A673 (cell line): ENCODE results near the gene RASA2. TPM values are rescaled to one million over a fixed set of nuclear protein-coding genes. Genes with fewer than 3 reads are reported as not detected.

ENCODE experiments used
- BruUV-seq: library from RNA; stranded (reverse); fragments of 400-500 nt; replicated peaks from 2 replicates; lab custom pipeline; 2021; lab: Mats Ljungman, UMichigan
- CTCF ChIA-PET: fragments of 300-600 bp; sonication (Branson Sonifier 250); formaldehyde crosslinking; loops from one replicate; lab custom pipeline; 2022; ENCODE audit warnings: antibody characterized with exemption; lab: Charles Lee
- POLR2A ChIA-PET: fragments of 300-600 bp; sonication (Branson Sonifier 250); formaldehyde crosslinking; loops from one replicate; lab custom pipeline; 2022; ENCODE audit warnings: antibody characterized with exemption; ENCODE audit not compliant: low non-redundant PET; lab: Charles Lee
- DNase-seq: peaks from one replicate; pipeline ENCODE4 v3.0.0-alpha.2; 2015; ENCODE audit warnings: low spot score
- H3K27ac ChIP-seq: fragments of 200-600 bp; sonication (generic); 2 replicates; pipeline ENCODE4 v1.5.1; 2016; ENCODE audit warnings: mixed run types, low read depth, mild to moderate bottlenecking, mixed read lengths, antibody characterized with exemption, low read length; ENCODE audit not compliant: poor library complexity, severe bottlenecking
- H3K27me3 ChIP-seq: fragments of 200-600 bp; sonication (generic); replicated peaks from 2 replicates; pipeline ENCODE4 v1.6.1; 2017; ENCODE audit warnings: mixed run types, low read depth, mild to moderate bottlenecking, mixed read lengths, antibody characterized with exemption, low read length; ENCODE audit not compliant: insufficient read depth, poor library complexity
- H3K36me3 ChIP-seq: fragments of 200-600 bp; sonication (generic); 2 replicates; pipeline ENCODE4 v1.6.1; 2016; ENCODE audit warnings: mixed run types, mild to moderate bottlenecking, mixed read lengths, antibody characterized with exemption, low read length; ENCODE audit not compliant: insufficient read depth, poor library complexity, severe bottlenecking
- H3K4me1 ChIP-seq: fragments of 200-600 bp; sonication (generic); 2 replicates; pipeline ENCODE4 v1.6.1; 2017; ENCODE audit warnings: mixed run types, mild to moderate bottlenecking, mixed read lengths, antibody characterized with exemption, low read length; ENCODE audit not compliant: insufficient read depth, poor library complexity, severe bottlenecking
- H3K4me3 ChIP-seq: fragments of 200-600 bp; sonication (generic); 2 replicates; pipeline ENCODE4 v1.5.1; 2016; ENCODE audit warnings: low read depth, mixed run types, mild to moderate bottlenecking, mixed read lengths, low read length; ENCODE audit not compliant: poor library complexity, severe bottlenecking
- H3K9me3 ChIP-seq: fragments of 200-600 bp; sonication (generic); 2 replicates; pipeline ENCODE4 v1.6.1; 2016; ENCODE audit warnings: mixed run types, low read depth, mild to moderate bottlenecking, mixed read lengths, antibody characterized with exemption, low read length; ENCODE audit not compliant: poor library complexity, severe bottlenecking
- EZH2 ChIP-seq: fragments of 200-600 bp; sonication (generic); IDR thresholded peaks from 2 replicates; pipeline ENCODE4 v1.6.1; 2017; ENCODE audit warnings: borderline replicate concordance, low read depth, mild to moderate bottlenecking, mixed read lengths, antibody characterized with exemption, low read length; ENCODE audit not compliant: poor library complexity, severe bottlenecking
- intact Hi-C: fragments of 100-400 bp; cut with micrococcal nuclease; formaldehyde crosslinking; loops from one replicate; pipeline ENCODE4 v1.10.0; 2022; ENCODE audit not compliant: unreplicated experiment
- total RNA-seq: library from RNA; stranded (reverse); gene quantifications from 2 replicates; pipeline ENCODE4 v1.2.3, GENCODE V29; 2021
- TF ChIP-seq, protein P1 (sequence below): fragments of 300-800, 200-600 bp; sonication (generic); conservative IDR thresholded peaks from 2 replicates; pipeline ENCODE4 v1.5.1; 2017; ENCODE audit warnings: low read depth, mild to moderate bottlenecking, antibody characterized with exemption, low read length, moderate library complexity, mixed read lengths

Gene RASA2
- total RNA-seq, 1 experiment from 2014 or later, result 17.1 TPM

GRCh38 chr3:141526709-141527108 lies 39.9 kb downstream of the RASA2 start:
- H3K27ac ChIP-seq, result no peak overlapping the region
- ChIA-PET POLR2A (no interaction called here), CTCF (no interaction called here)
- H3K4me1 ChIP-seq, result peaks cover 51% of the 10 kb centered on the region
- intact Hi-C loops, result no loop called here
- H3K36me3 ChIP-seq, result no peaks in the 10 kb centered on the region
- H3K4me3 ChIP-seq, result no peak overlapping the region
- no peaks in the 10 kb centered on the region for H3K27me3 ChIP-seq
- TF ChIP-seq EZH2, result no peak
- TF ChIP-seq, protein P1, sequence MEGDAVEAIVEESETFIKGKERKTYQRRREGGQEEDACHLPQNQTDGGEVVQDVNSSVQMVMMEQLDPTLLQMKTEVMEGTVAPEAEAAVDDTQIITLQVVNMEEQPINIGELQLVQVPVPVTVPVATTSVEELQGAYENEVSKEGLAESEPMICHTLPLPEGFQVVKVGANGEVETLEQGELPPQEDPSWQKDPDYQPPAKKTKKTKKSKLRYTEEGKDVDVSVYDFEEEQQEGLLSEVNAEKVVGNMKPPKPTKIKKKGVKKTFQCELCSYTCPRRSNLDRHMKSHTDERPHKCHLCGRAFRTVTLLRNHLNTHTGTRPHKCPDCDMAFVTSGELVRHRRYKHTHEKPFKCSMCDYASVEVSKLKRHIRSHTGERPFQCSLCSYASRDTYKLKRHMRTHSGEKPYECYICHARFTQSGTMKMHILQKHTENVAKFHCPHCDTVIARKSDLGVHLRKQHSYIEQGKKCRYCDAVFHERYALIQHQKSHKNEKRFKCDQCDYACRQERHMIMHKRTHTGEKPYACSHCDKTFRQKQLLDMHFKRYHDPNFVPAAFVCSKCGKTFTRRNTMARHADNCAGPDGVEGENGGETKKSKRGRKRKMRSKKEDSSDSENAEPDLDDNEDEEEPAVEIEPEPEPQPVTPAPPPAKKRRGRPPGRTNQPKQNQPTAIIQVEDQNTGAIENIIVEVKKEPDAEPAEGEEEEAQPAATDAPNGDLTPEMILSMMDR, result no peak
- BruUV-seq, result no TSS peak
- no peaks in the 10 kb centered on the region for H3K9me3 ChIP-seq
- DNase-seq, result no peak

- no peaks in the 10 kb centered on the region for H3K9me3 ChIP-seq
- BruUV-seq, result no TSS peak
- intact Hi-C loops, result no loop called here
- DNase-seq, result no peak
- peaks cover 57% of the 10 kb centered on the region for H3K4me1 ChIP-seq
- POLR2A ChIA-PET, result no interaction called here
- H3K36me3 ChIP-seq, result no peaks in the 10 kb centered on the region
- TF ChIP-seq, protein P1, result no peak
- H3K27me3 ChIP-seq, result no peaks in the 10 kb centered on the region
- peak overlapping the region; percentile 32 for H3K27ac ChIP-seq
- CTCF ChIA-PET, result no interaction called here
- no peak overlapping the region for H3K4me3 ChIP-seq
Observed at GRCh38 chr3:141528800-141529199, 42.0 kb downstream of the RASA2 start.

DNA sequence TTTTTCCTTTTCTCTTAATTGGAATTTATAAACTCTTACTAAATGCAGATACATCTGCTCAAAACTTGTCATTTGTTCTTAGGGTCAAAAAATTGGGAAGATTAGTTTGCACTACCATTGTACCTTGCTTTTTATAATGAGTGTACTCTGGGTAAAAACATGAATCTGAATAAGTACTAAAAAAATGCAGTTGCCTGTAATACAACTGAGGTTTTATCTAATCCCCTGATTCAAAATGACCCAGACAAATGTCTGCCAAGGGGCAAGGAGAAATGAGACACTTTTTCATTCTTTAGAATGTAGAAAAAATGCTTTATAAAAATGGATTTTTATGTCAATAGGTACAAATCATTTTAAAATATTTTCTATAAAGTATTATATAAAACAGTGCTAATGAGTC lies 42.4 kb downstream of the RASA2 start:
- Histone ChIP-seq H3K4me3 (no peak overlapping the region), H3K4me1 (peaks cover 57% of the 10 kb centered on the region), H3K36me3 (no peaks in the 10 kb centered on the region), H3K27ac (peak overlapping the region; percentile 32), H3K27me3 (no peaks in the 10 kb centered on the region), H3K9me3 (no peaks in the 10 kb centered on the region)
- peak; percentile 11 for DNase-seq
- POLR2A ChIA-PET, result no interaction called here
- intact Hi-C loops, result no loop called here
- no TSS peak for BruUV-seq
- CTCF ChIA-PET, result no interaction called here
- no peak for TF ChIP-seq EZH2
- TF ChIP-seq, protein P1, result no peak
